T-cell (primary cell): Measurements from ENCODE around the gene CNTN5. TPM values are rescaled to one million over a fixed set of nuclear protein-coding genes. Genes with fewer than 3 reads are reported as not detected.

Experiments
- ATAC-seq, 4 experiments: fragments of 200-7000 bp in 3 of 4; fragments of 150-1000 bp in 1 of 4; cut with Tn5 transposase; replicated peaks in 1 of 4; 1 replicate in 3 of 4; 2 replicates in 1 of 4; pipeline ENCODE4 v1.10.0; 2021; ENCODE audit warnings: moderate library complexity in 3 of 4, mild to moderate bottlenecking in 2 of 4, moderate number of reproducible peaks in 1 of 4
- CTCF ChIA-PET, 2 donors: fragments of 300-600 bp; sonication (Branson Sonifier 250); formaldehyde crosslinking; loops; one replicate each; lab custom pipeline; 2022; ENCODE audit warnings: antibody characterized with exemption in 2 of 2; lab: Charles Lee
- POLR2A ChIA-PET, 2 donors: fragments of 300-600 bp; sonication (Branson Sonifier 250); formaldehyde crosslinking; loops; one replicate each; lab custom pipeline; 2022; ENCODE audit warnings: antibody characterized with exemption in 2 of 2; lab: Charles Lee
- DNase-seq, 35 experiments: peaks; one replicate each; pipeline versions ENCODE4 v3.0.0 to v3.0.0-alpha.2; 2013 to 2023
- H3K27ac ChIP-seq: one replicate; pipeline ENCODE4 v1.5.1; 2013; ENCODE audit warnings: low read length
- H3K27me3 ChIP-seq, 2 experiments: replicated peaks in 1 of 2; 1 replicate in 1 of 2; 2 replicates in 1 of 2; pipeline versions ENCODE4 v1.6.1 to v1.7.0; 2013; ENCODE audit warnings: low read length in 1 of 2, mixed read lengths in 1 of 2; ENCODE audit not compliant: control insufficient read depth in 2 of 2, insufficient read depth in 2 of 2; ENCODE audit errors: extremely low read depth in 1 of 2
- H3K36me3 ChIP-seq, 2 donors: 1 replicate in 1 of 2; 2 replicates in 1 of 2; pipeline versions ENCODE4 v1.6.1 to v1.7.0; 2013; ENCODE audit warnings: low read length in 1 of 2; ENCODE audit not compliant: control insufficient read depth in 2 of 2, insufficient read depth in 1 of 2; ENCODE audit errors: extremely low read depth in 1 of 2
- H3K4me1 ChIP-seq, 2 experiments: 1 replicate in 1 of 2; 2 replicates in 1 of 2; pipeline versions ENCODE4 v1.6.1 to v1.7.0; 2013; ENCODE audit warnings: low read length in 2 of 2, mixed read lengths in 1 of 2; ENCODE audit not compliant: insufficient read depth in 2 of 2, control insufficient read depth in 1 of 2; ENCODE audit errors: extremely low read depth in 1 of 2
- H3K4me3 ChIP-seq, 2 donors: 1 replicate in 1 of 2; 2 replicates in 1 of 2; pipeline versions ENCODE4 v1.5.1 to v1.7.0; 2013; ENCODE audit warnings: mild to moderate bottlenecking in 2 of 2, low read length in 1 of 2, moderate library complexity in 1 of 2; ENCODE audit not compliant: control insufficient read depth in 1 of 2; ENCODE audit errors: extremely low read depth in 1 of 2
- H3K9me3 ChIP-seq: 2 replicates; pipeline ENCODE4 v1.7.0; 2013
- H3K27ac Mint-ChIP-seq, 2 donors: one replicate each; pipeline ENCODE4 v1.8.0; 2020 to 2021; ENCODE audit warnings: mild to moderate bottlenecking in 2 of 2, mixed read lengths in 2 of 2
- H3K27me3 Mint-ChIP-seq, 2 donors: one replicate each; pipeline ENCODE4 v1.8.0; 2021 to 2022; ENCODE audit warnings: mixed read lengths in 2 of 2
- H3K36me3 Mint-ChIP-seq: one replicate; pipeline ENCODE4 v1.8.0; 2021; ENCODE audit warnings: mixed read lengths
- H3K4me1 Mint-ChIP-seq, 3 donors: one replicate each; pipeline ENCODE4 v1.8.0; 2020 to 2022; ENCODE audit warnings: mixed read lengths in 3 of 3, mild to moderate bottlenecking in 1 of 3
- H3K4me3 Mint-ChIP-seq, 3 donors: one replicate each; pipeline ENCODE4 v1.8.0; 2020 to 2022; ENCODE audit warnings: mild to moderate bottlenecking in 3 of 3, mixed read lengths in 3 of 3, moderate library complexity in 3 of 3
- H3K9me3 Mint-ChIP-seq, 3 donors: one replicate each; pipeline ENCODE4 v1.8.0; 2020 to 2022; ENCODE audit warnings: mixed read lengths in 3 of 3
- WGBS: methylation state at CpG from one replicate; pipeline ENCODE4 v1.1.5; 2013; ENCODE audit warnings: missing lambda C conversion rate; ENCODE audit not compliant: insufficient coverage; 5-methylcytosine and 5-hydroxymethylcytosine counted together
- total RNA-seq, 35 experiments: library from RNA in 6 of 35; stranded (reverse) in 6 of 35; fragments of 120-200 nt in 1 of 35; gene quantifications; one replicate each; pipeline versions ENCODE4 v1.2.1 to v1.2.4 and lab custom pipeline; 2013 to 2026

CNTN5 gene
- total RNA-seq, 5 donors from 2014 or later (not counting 1 experiment from before 2014, with no cell fraction given): not detected

DNA sequence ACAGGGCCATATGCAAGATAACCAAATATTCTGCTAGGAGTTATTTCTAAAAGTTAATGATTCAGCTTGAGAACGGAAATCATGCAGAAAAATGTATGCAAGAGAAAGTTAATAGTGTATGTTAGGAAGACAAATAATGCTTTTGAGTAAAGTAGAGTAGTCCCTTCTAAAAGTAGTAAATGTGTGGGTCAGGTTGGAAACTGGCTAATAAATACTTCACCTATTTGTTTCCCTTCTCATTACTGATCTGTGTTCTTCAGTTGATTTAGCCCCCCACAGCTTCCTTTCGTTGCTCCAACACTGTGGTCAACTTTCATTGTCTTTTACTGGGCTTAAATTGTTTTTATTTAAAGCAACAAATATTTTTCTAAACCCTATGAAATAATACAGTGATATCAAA lies 444.2 kb downstream of the CNTN5 start:
- CTCF ChIA-PET: no interaction called here
- H3K4me1 ChIP-seq: no peaks in the 10 kb centered on the region
- no peaks in the 10 kb centered on the region for H3K9me3 ChIP-seq
- H3K36me3 ChIP-seq: no peaks in the 10 kb centered on the region
- WGBS: 100% methylated on average over 1 of the region's 2 CpGs
- H3K4me3 ChIP-seq: no peak overlapping the region
- H3K27me3 Mint-ChIP-seq: no peaks in the 10 kb centered on the region
- no peak for ATAC-seq
- no peaks in the 10 kb centered on the region for H3K27me3 ChIP-seq
- no peak for DNase-seq
- H3K36me3 Mint-ChIP-seq: no peaks in the 10 kb centered on the region
- no peak overlapping the region for H3K27ac Mint-ChIP-seq
- no peak overlapping the region for H3K4me3 Mint-ChIP-seq
- H3K9me3 Mint-ChIP-seq: peaks cover 6 to 11% (median 6%) of the 10 kb centered on the region in 3 donors
- no peaks in the 10 kb centered on the region for H3K4me1 Mint-ChIP-seq
- POLR2A ChIA-PET: no interaction called here
- H3K27ac ChIP-seq: no peak overlapping the region

GRCh38 chr11:99489581-99489980 lies 468.8 kb downstream of the CNTN5 start:
- no peaks in the 10 kb centered on the region for H3K9me3 ChIP-seq
- ChIA-PET CTCF (no interaction called here), POLR2A (no interaction called here)
- Mint-ChIP-seq H3K36me3 (no peaks in the 10 kb centered on the region), H3K27ac (no peak overlapping the region), H3K4me1 (no peaks in the 10 kb centered on the region), H3K27me3 (no peaks in the 10 kb centered on the region), H3K9me3 (peaks cover 3 to 24% (median 11%) of the 10 kb centered on the region in 3 donors), H3K4me3 (no peak overlapping the region)
- DNase-seq (no peak), ATAC-seq (no peak)
- H3K4me3 ChIP-seq: no peak overlapping the region
- WGBS: no CpG with 5 or more reads among the region's 1 CpG
- no peaks in the 10 kb centered on the region for H3K4me1 ChIP-seq
- no peaks in the 10 kb centered on the region for H3K27me3 ChIP-seq
- H3K27ac ChIP-seq: no peak overlapping the region
- H3K36me3 ChIP-seq: no peaks in the 10 kb centered on the region

GRCh38 chr11:99494065-99494464 lies 473.3 kb downstream of the CNTN5 start:
- POLR2A ChIA-PET: no interaction called here
- no peak for DNase-seq
- ATAC-seq: no peak
- Histone ChIP-seq H3K9me3 (no peaks in the 10 kb centered on the region), H3K27me3 (no peaks in the 10 kb centered on the region), H3K4me1 (no peaks in the 10 kb centered on the region), H3K27ac (no peak overlapping the region), H3K4me3 (no peak overlapping the region), H3K36me3 (no peaks in the 10 kb centered on the region)
- Mint-ChIP-seq H3K9me3 (peaks cover 8 to 16% (median 11%) of the 10 kb centered on the region in 3 donors), H3K27ac (no peak overlapping the region), H3K27me3 (no peaks in the 10 kb centered on the region), H3K4me3 (no peak overlapping the region), H3K4me1 (no peaks in the 10 kb centered on the region), H3K36me3 (no peaks in the 10 kb centered on the region)
- CTCF ChIA-PET: no interaction called here
- no CpG with 5 or more reads among the region's 4 CpGs for WGBS

GRCh38 chr11:99501655-99502054 lies 480.9 kb downstream of the CNTN5 start:
- Histone ChIP-seq H3K4me1 (no peaks in the 10 kb centered on the region), H3K27ac (no peak overlapping the region), H3K27me3 (no peaks in the 10 kb centered on the region), H3K9me3 (no peaks in the 10 kb centered on the region), H3K4me3 (no peak overlapping the region), H3K36me3 (no peaks in the 10 kb centered on the region)
- no peak overlapping the region for H3K4me3 Mint-ChIP-seq
- H3K27ac Mint-ChIP-seq: no peak overlapping the region
- CTCF ChIA-PET: no interaction called here
- ATAC-seq: no peak
- POLR2A ChIA-PET: no interaction called here
- DNase-seq: no peak
- no CpG with 5 or more reads among the region's 2 CpGs for WGBS
- H3K4me1 Mint-ChIP-seq: no peaks in the 10 kb centered on the region
- H3K27me3 Mint-ChIP-seq: no peaks in the 10 kb centered on the region
- H3K9me3 Mint-ChIP-seq: peaks cover 15 to 22% (median 16%) of the 10 kb centered on the region in 3 donors
- H3K36me3 Mint-ChIP-seq: no peaks in the 10 kb centered on the region

DNA sequence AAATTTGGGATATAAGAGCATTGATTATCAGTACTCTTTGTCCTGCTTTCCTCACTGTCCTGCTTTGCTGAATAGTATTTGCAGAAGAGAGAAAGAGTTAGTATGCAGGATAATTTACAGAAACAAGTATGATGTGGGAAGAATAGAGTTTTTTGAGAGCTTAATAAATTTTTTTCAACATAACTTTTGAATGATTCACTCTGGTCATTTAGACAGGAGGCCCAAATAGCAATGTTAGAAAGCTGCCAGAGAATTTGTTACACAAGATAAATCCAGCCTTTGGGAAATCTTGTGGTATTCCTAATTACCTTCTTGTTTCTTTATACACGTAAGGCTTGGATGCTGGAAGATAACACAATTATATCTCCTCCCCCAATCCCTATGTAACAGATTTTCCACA lies 484.6 kb downstream of the CNTN5 start:
- H3K4me1 ChIP-seq: no peaks in the 10 kb centered on the region
- H3K27me3 Mint-ChIP-seq: no peaks in the 10 kb centered on the region
- no peaks in the 10 kb centered on the region for H3K27me3 ChIP-seq
- no peak overlapping the region for H3K27ac Mint-ChIP-seq
- no peak for ATAC-seq
- no peaks in the 10 kb centered on the region for H3K9me3 ChIP-seq
- CTCF ChIA-PET: no interaction called here
- no peak overlapping the region for H3K27ac ChIP-seq
- WGBS: no CpG with 5 or more reads among the region's 1 CpG
- no peaks in the 10 kb centered on the region for H3K36me3 ChIP-seq
- no peaks in the 10 kb centered on the region for H3K36me3 Mint-ChIP-seq
- DNase-seq: no peak
- POLR2A ChIA-PET: no interaction called here
- H3K9me3 Mint-ChIP-seq: peaks cover 11 to 14% (median 12%) of the 10 kb centered on the region in 3 donors
- H3K4me3 Mint-ChIP-seq: no peak overlapping the region
- H3K4me1 Mint-ChIP-seq: no peaks in the 10 kb centered on the region
- H3K4me3 ChIP-seq: no peak overlapping the region

GRCh38 chr11:99505831-99506230 lies 485.1 kb downstream of the CNTN5 start:
- Mint-ChIP-seq H3K27me3 (no peaks in the 10 kb centered on the region), H3K27ac (no peak overlapping the region), H3K9me3 (peaks cover 11 to 14% (median 12%) of the 10 kb centered on the region in 3 donors), H3K4me3 (no peak overlapping the region), H3K36me3 (no peaks in the 10 kb centered on the region), H3K4me1 (no peaks in the 10 kb centered on the region)
- Histone ChIP-seq H3K4me3 (no peak overlapping the region), H3K27ac (no peak overlapping the region), H3K9me3 (no peaks in the 10 kb centered on the region), H3K36me3 (no peaks in the 10 kb centered on the region), H3K4me1 (no peaks in the 10 kb centered on the region), H3K27me3 (no peaks in the 10 kb centered on the region)
- WGBS: no CpG with 5 or more reads among the region's 4 CpGs
- ChIA-PET POLR2A (no interaction called here), CTCF (no interaction called here)
- DNase-seq (no peak), ATAC-seq (no peak)

- H3K27me3 ChIP-seq: no peaks in the 10 kb centered on the region
- no peak overlapping the region for H3K27ac ChIP-seq
- ChIA-PET CTCF (no interaction called here), POLR2A (no interaction called here)
- no peaks in the 10 kb centered on the region for H3K36me3 ChIP-seq
- H3K4me3 ChIP-seq: no peak overlapping the region
- ATAC-seq (no peak), DNase-seq (no peak)
- no peaks in the 10 kb centered on the region for H3K9me3 ChIP-seq
- Mint-ChIP-seq H3K27ac (no peak overlapping the region), H3K4me3 (no peak overlapping the region), H3K27me3 (no peaks in the 10 kb centered on the region), H3K36me3 (no peaks in the 10 kb centered on the region), H3K4me1 (no peaks in the 10 kb centered on the region), H3K9me3 (peaks cover 15 to 17% (median 15%) of the 10 kb centered on the region in 3 donors)
- H3K4me1 ChIP-seq: no peaks in the 10 kb centered on the region
- no CpG with 5 or more reads among the region's 2 CpGs for WGBS
Measured at GRCh38 chr11:99509863-99510262, 489.1 kb downstream of the CNTN5 start.
